GM20000 (cell line): ENCODE results near the gene PINLYP.

Source experiments
- DNase-seq: peaks from one replicate; pipeline ENCODE4 v3.0.0; 2012; ENCODE audit warnings: low spot score
- TF ChIP-seq, protein P1 (sequence below): IDR thresholded peaks from 2 replicates; pipeline ENCODE4 v1.5.1; 2012; ENCODE audit warnings: mild to moderate bottlenecking, control low read depth; ENCODE audit errors: extremely low read depth, missing control alignments

The PINLYP gene

DNA sequence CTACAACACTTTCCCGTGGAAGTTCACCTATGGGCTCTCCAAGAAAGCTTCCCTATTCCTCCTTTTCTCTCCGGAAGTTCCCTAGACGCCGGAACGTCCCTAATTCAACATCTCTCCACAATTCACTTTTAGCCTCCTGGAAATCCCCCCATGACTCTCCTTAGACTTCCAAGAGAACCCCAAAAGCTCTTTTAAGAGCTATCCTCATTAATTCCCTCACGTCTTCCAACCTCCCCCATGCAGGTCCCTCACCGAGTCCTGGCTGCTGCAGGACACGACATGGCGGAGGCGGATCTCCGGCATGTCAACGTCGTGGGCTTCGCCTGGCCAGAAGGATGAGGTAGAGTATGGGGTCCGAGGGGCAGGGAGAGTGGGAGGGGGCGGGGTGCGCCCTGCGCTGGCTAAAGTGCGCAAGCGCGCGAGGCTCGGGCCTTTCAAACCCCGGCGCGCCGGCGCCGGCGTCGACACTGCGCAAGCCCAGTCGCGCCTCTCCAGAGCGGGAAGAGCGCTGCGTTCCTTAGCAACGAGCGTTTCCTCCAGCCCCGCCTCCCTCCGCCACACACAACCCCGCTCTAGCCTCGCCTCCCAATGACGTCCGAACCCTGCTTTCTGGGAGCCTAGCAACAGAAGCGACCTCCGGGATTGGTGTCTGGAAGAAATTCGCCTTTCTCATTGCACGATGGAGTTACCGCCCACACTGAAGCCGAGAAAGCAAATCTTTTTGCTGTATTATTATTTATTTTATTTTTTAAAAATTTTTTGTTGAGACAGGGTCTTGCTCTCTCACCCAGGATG lies at the start of gene PINLYP, which contains the start of gene XRCC1:
Gene PINLYP (plus strand): TSS at position 646 of the 795 bp plus-strand sequence. CDS start 1,391 bp downstream, outside the sequence.
Gene XRCC1 (minus strand): TSS at position 372 of the 795 bp plus-strand sequence. CDS start 69 bp downstream, at position 303.
- TF ChIP-seq, protein P1, sequence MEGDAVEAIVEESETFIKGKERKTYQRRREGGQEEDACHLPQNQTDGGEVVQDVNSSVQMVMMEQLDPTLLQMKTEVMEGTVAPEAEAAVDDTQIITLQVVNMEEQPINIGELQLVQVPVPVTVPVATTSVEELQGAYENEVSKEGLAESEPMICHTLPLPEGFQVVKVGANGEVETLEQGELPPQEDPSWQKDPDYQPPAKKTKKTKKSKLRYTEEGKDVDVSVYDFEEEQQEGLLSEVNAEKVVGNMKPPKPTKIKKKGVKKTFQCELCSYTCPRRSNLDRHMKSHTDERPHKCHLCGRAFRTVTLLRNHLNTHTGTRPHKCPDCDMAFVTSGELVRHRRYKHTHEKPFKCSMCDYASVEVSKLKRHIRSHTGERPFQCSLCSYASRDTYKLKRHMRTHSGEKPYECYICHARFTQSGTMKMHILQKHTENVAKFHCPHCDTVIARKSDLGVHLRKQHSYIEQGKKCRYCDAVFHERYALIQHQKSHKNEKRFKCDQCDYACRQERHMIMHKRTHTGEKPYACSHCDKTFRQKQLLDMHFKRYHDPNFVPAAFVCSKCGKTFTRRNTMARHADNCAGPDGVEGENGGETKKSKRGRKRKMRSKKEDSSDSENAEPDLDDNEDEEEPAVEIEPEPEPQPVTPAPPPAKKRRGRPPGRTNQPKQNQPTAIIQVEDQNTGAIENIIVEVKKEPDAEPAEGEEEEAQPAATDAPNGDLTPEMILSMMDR = no peak
- DNase-seq = peak; percentile 96

DNA sequence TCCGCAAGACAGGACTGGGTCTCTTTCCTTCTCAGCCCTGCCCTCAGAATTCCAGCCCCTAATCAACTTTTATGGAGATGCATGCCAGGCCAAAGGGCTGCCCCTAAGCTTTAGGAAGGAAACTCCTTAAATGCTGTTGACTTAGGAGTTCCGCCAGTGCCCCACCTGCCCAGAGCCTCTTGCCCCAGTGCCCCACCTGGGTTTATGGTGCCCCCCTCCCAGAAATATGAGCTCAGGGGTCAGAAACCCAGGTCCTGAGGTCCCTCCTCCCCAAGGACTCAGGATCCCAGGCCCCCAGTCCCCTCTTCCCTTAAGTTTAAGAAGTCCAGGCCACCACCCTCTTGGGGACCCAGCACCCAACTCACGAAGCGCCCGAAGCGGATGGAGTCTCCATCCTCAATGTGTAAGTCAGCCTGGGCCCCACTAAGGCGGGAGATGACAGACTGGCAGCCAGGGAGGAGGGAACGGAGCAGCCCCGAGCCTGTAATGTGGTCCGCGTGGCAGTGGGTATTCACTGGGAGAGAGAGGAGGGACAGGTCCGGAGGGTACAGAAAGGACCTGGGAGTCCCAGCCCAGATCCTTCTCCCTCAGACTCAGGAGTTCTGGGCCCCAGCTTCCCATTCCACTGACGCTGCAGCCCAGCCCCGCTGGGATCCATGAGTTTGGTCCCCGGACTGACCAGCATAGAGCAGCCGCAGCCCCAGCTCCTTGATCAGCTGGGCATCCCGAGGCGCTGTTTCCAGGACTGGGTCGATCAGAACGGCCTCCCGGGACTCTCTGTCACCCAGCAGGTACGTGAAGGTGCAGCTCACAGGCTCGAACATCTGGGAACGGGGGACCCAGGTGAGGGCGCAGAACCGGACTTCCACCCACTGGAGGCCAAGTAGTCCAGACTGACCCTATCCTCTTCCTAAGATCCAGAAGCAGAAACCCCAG lies 49.5 kb upstream of the PINLYP start:
- TF ChIP-seq, protein P1 = no peak
- DNase-seq = no peak

DNA sequence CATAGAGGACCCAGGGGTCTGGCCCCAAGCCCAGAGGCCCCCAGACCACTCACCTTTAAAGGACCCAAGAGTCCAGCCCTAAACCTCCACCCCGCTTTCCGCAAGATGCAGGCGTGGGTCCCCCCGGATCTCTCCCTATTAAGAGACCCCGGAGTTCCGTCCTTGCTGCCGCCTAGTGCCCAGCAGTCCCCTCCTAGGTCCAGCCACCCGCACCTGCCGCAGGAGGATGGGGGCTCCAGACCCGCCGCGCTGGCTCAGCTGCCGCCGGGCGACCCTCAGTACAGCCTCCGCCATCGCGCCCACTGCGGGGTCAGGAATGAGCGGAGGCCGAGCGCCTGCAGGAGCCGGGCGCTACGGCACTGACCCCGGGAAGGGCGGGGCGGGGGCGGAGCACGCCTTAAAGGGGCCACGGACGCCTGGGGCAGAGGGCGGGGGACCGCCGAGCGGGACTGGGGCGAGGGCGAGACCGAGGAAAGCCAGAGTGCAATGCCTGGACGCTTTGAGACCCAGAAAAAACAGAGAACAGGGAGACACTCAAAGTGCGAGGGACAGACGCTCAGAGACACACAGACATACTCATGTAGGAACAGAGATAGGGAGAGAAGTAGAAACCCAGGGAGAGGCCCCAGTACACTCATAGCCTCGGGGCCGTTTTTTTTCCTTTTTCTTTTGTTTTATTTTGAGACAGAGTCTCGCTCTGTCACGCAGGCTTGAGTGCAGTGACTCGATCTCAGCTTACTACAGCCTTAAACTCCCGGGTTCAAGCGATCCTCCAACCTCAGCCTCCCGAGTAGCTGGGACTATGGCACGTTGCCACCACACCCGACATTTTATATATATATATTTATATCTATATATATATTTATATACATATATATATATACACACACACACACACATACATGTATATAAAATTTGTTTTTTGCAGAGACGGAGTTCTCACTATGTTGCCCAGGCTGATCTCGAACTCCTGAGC lies 48.4 kb upstream of the PINLYP start, which contains the start of gene ETHE1:
Gene ETHE1 (minus strand): TSS at position 318 of the 976 bp plus-strand sequence. CDS start 24 bp downstream, at position 294.
- TF ChIP-seq, protein P1 = no peak
- DNase-seq = peak; percentile 88

DNA sequence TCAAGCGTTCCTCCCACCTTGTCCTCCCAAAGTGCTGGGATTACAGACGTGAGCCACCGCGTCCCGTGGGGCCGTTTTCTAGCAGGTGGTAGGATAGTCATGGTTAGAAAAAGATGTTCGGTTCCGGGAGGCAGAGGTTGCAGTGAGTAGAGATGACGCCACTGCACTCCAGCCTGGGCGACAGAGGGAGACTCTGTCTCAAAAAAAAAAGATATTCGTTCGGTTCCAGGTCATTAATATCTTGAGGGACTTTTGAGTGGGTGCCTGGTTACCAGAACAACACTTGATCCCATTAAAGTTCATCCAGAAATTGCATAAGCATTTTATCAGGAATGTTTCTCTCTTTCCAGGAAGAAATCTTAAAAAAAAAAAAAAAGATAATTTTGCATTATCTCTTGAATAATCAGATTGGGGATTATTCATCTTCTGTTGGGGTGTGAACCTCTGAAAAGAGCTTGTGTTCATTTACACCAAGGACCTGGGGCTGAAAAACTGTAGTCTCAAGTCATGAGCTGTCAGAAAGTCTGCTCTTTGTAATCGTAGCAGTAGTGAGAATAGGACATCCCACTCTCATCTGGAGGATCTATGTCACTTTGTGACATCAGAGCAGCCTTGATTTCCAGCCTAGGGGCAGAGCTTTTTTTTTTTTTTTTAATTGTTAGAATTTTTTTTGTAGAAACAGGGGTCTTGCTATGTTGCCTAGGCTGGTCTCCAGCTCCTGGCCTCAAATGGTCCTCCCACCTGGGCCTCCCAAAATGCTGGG lies 47.6 kb upstream of the PINLYP start:
- no peak for DNase-seq
- TF ChIP-seq, protein P1 = no peak

DNA sequence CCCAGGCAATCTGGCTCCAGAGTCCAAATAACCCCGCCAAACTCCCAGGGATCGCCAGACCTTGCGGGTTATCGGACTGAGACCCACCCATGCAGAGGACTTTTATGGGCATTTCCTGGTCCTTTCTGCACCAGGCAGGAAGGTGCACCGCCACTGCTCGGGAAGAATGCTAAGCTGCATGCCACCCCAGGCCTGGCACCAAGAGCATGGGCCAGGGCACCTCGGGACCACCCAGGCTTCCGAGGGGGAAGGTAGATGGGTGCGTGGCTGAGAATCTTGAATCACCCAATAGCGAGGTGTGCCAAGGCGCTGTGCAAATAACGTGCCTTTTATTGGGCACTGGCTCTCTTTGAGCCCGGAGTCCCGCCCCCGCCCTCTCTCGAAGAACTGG lies 43.0 kb upstream of the PINLYP start:
- TF ChIP-seq, protein P1 = no peak
- DNase-seq = peak; percentile 67

DNA sequence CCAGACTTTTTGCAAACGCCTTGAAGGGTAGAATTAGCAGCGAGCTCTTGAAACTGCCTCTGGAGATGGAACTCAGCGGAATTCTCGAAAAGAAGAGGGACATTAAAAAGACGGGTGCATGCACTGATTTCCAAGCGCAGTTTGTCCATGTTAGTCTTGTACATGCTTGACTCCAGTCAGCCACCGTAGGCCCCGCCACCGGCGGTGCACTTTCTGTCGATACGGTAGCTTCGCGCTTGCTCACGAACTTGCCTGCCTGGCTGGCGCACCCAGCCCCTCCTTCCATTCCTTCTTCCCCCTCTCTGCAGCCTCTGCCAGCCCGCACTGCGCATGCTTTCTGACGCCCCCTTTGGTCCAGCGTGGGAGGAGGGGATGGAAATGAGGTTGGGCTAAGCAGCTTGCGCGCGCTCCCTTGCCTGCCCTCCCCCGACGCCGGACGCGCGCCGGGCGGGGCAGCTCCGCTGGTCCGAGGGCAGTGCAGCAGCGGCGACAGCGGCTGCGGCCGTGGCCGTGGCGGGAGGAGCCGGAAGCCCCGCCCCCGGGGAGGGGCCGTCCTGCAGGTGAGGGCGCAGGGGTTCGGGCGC lies 42.5 kb upstream of the PINLYP start, which contains the start of gene ZNF575:
Gene ZNF575 (plus strand): TSS at position 227 of the 584 bp plus-strand sequence. CDS start 1,235 bp downstream, outside the sequence.
- peak; percentile 96 for DNase-seq
- TF ChIP-seq, protein P1 = no peak
